ENCODE results near the gene KPNA6.

Gene KPNA6

DNA sequence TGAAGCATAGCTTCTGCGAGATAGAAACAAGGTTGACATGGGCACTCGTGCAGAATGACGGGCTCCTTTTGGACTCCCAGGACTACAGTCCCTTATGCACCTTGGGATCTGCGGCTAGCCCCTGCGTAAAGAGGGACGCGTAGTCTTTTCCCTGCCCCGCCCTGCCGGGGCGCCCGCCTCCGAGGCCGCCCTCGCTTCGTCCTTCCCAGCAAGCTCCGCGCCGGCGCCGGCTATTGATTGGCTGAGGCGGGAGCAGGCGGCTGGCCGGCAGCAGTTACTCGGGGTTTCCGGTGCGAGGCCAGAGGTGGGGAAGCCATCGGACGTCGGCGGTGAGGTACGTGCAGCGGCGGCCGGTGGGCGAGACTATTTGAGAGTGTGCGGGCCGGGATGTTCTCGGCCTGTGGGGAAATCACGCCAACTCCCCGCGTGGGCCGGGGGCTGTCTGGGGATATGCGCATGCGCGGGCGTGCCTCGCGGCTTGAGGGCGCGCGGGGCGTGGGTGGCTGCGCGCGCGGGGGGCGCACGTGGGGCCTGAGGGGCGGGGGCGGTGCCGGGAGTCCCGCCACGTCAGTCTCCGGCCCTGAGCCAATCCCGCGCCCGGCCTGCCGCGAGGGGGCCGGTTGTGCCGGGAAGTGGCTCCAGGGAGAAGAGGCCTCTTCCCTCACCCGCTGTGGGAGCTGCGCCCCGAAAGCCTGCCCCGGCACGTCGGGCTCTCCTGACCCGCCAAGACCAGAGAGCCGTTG is 71.8 kb downstream of the KPNA6 start, which contains the start of gene TXLNA:
Gene TXLNA (plus strand): TSS at position 233 of the 743 bp plus-strand sequence. CDS start 671 bp downstream, outside the sequence.
- Mint-ChIP-seq H3K9me3 (no peaks in the 10 kb centered on the region), H3K36me3 (peaks cover 12% of the 10 kb centered on the region), H3K4me3 (peak within 1 kb of the TSS; percentile 88), H3K27ac (peak within 1 kb of the TSS; percentile 97), H3K27me3 (no peaks in the 10 kb centered on the region), H3K4me1 (peaks cover 30% of the 10 kb centered on the region)
- ATAC-seq (ENCODE audit: low read depth): peak; percentile 89
- DNase-seq (ENCODE audit: low spot score in 2 of 2): peak; percentile 83 to 85

DNA sequence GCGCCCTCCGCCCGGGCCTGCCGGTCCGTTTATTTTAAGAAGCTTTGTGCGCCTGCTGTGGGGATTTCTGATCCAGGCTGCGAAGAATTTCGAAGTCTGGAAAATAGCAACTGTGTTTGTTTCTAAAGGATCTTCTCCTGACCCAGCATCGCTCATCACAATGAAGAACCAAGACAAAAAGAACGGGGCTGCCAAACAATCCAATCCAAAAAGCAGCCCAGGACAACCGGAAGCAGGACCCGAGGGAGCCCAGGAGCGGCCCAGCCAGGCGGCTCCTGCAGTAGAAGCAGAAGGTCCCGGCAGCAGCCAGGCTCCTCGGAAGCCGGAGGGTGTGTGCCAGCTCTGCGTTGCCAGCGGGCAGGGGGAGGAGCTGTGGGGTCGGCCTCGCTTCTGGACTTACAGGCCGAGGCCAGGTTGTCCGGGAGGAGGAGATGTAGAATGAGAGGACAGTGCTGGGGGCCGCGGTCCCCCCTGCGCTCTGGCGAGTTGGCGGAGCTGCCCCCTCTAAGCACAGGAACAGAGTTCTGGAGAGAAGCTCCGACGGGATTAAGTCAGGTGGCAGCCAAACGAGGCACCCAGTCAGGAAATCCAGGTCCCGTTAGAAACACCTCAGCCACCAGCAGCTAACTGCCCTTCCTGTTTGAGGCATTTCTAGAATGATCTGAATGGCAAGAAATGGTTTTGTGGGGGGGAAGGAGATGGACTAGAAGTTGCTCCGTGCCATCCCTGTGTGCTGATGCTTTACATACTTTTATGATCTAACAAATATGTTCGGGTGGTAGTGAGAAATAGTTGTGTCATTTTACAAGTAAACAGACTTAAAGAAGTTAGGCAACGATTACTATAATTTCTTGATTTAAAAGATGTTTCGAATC is 72.6 kb downstream of the KPNA6 start:
- DNase-seq (ENCODE audit: low spot score in 2 of 2) (no peak), ATAC-seq (ENCODE audit: low read depth) (no peak)
- Mint-ChIP-seq H3K4me1 (peaks cover 34% of the 10 kb centered on the region), H3K4me3 (peak overlapping the region; percentile 88), H3K9me3 (no peaks in the 10 kb centered on the region), H3K27me3 (no peaks in the 10 kb centered on the region), H3K27ac (peak overlapping the region; percentile 97), H3K36me3 (peaks cover 16% of the 10 kb centered on the region)

DNA sequence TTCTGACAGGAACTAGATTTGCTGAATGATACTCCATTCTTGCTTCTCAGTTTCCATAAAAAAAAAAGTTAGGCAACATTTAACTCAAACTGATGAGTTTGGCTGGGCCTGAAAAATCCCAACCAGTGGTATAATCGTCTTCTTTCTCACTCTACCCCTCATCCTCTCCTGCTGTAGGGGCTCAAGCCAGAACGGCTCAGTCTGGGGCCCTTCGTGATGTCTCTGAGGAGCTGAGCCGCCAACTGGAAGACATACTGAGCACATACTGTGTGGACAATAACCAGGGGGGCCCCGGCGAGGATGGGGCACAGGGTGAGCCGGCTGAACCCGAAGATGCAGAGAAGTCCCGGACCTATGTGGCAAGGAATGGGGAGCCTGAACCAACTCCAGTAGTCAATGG is 73.2 kb downstream of the KPNA6 start:
- H3K4me3 Mint-ChIP-seq: peak overlapping the region; percentile 88
- H3K36me3 Mint-ChIP-seq: peaks cover 18% of the 10 kb centered on the region
- H3K27me3 Mint-ChIP-seq: no peaks in the 10 kb centered on the region
- peaks cover 36% of the 10 kb centered on the region for H3K4me1 Mint-ChIP-seq
- ATAC-seq (ENCODE audit: low read depth) (no peak), DNase-seq (ENCODE audit: low spot score in 2 of 2) (no peak)
- H3K27ac Mint-ChIP-seq: peak overlapping the region; percentile 97
- no peaks in the 10 kb centered on the region for H3K9me3 Mint-ChIP-seq

DNA sequence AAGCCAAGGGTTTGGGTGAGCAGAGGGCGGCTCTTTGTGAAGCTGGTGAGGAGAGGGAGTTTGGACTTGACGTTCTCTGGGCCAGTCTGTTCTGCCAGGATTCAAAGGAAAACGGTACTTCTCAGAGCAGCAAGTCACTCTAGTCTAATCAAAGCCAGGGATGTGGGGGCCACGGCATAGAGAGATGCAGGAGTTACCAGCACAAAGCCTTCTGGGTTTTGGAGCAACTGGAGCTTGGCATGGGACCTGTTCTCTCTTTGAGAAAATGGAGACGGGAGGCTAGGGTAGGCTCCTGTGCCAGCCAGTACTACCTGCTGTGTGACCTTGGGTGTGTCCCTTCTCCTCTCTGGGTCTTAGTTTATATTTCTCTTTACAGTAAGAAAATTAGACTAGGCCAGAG is 73.7 kb downstream of the KPNA6 start:
- DNase-seq (ENCODE audit: low spot score in 2 of 2) (no peak), ATAC-seq (ENCODE audit: low read depth) (no peak)
- peak overlapping the region; percentile 88 for H3K4me3 Mint-ChIP-seq
- no peaks in the 10 kb centered on the region for H3K9me3 Mint-ChIP-seq
- H3K36me3 Mint-ChIP-seq: peaks cover 23% of the 10 kb centered on the region
- peak overlapping the region; percentile 35 for H3K27ac Mint-ChIP-seq
- peaks cover 41% of the 10 kb centered on the region for H3K4me1 Mint-ChIP-seq
- no peaks in the 10 kb centered on the region for H3K27me3 Mint-ChIP-seq

DNA sequence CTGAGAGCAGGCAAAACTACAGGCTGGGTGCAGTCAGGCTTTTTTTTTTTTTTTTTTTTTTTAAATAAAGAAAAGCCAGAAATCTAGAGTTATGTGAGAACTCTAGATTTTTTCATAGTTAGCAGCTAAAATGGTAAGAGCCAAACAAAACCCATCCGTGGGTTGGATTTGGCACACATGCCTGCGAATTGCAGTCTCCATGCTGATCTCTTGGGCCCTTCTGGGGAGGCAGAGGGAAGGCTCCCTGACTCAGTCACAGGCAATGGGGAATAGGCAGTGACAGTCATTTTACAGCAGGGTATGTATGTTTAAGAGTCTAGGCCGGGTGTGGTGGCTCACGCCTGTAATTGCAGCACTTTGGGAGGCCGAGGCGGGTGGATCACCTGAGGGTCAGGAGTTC is 74.2 kb downstream of the KPNA6 start:
- Mint-ChIP-seq H3K4me3 (no peak overlapping the region), H3K27ac (no peak overlapping the region), H3K27me3 (no peaks in the 10 kb centered on the region), H3K36me3 (peaks cover 24% of the 10 kb centered on the region), H3K4me1 (peaks cover 42% of the 10 kb centered on the region), H3K9me3 (no peaks in the 10 kb centered on the region)
- ATAC-seq (ENCODE audit: low read depth): no peak
- no peak for DNase-seq (ENCODE audit: low spot score in 2 of 2)

DNA sequence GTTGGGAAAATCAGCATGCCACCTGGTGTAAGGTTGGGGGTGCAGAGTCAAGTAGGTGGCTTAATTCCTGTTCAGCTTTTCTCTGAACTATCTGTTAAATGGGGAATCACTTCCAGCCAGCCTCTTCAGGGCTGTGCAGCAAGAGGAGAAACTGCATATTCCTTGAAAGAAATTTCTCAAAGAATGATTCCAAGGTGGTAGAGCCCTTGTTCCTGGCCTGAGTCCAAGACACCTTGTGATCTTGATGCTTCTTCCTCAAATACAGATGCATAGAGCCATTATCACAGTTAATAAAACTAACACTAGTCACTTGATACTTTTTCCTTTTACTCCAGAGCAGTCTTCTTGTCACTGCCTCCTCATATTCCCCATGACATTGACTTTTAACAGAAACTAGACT is 76.8 kb downstream of the KPNA6 start:
- Mint-ChIP-seq H3K9me3 (no peaks in the 10 kb centered on the region), H3K4me3 (no peak overlapping the region), H3K27me3 (no peaks in the 10 kb centered on the region), H3K36me3 (peaks cover 31% of the 10 kb centered on the region), H3K4me1 (peaks cover 42% of the 10 kb centered on the region), H3K27ac (no peak overlapping the region)
- DNase-seq (ENCODE audit: low spot score in 2 of 2) (no peak), ATAC-seq (ENCODE audit: low read depth) (no peak)

DNA sequence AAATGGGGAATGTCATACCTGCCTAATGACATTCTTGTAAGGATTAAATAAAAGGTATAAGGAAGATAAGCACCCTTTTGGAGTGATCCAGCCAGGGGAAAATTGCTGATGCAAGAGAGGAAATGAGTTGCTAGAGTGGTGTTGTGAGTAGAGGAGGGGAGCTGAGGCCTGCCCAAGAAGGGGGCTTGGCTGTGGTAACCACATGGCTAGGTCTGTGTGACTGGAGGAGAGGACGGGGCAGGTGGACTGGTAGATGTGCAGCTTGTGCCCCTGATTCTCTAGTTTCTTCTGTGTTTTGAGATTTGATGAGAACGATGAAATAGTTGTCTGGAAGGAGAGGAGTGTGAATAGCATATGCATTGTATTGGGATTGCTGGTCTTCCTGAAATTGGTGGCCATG is 78.2 kb downstream of the KPNA6 start:
- ATAC-seq (ENCODE audit: low read depth) (no peak), DNase-seq (ENCODE audit: low spot score in 2 of 2) (no peak)
- H3K4me3 Mint-ChIP-seq: no peak overlapping the region
- no peaks in the 10 kb centered on the region for H3K27me3 Mint-ChIP-seq
- H3K27ac Mint-ChIP-seq: no peak overlapping the region
- peaks cover 35% of the 10 kb centered on the region for H3K36me3 Mint-ChIP-seq
- H3K4me1 Mint-ChIP-seq: peaks cover 33% of the 10 kb centered on the region
- H3K9me3 Mint-ChIP-seq: no peaks in the 10 kb centered on the region

DNA sequence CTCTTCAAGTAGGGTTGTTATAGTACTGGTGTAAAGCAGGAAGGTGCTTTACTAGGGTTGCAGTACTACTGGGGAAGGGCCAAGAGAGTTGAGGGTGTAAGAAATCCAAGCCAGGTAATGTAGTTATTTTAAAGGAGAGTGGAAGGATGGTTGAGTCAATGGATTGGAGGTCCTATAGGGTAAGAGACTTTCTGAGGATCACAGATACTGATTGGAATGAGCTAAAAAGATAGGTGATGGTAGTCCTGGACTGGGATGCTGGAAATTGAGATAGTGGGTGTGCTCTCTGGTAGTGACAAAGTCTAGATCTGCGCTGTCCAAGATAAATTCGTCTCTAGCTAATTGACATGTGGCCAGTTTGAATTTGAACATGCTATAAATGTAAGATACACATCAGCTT is 78.6 kb downstream of the KPNA6 start:
- peaks cover 31% of the 10 kb centered on the region for H3K36me3 Mint-ChIP-seq
- H3K4me3 Mint-ChIP-seq: no peak overlapping the region
- no peaks in the 10 kb centered on the region for H3K27me3 Mint-ChIP-seq
- peaks cover 28% of the 10 kb centered on the region for H3K4me1 Mint-ChIP-seq
- no peak overlapping the region for H3K27ac Mint-ChIP-seq
- H3K9me3 Mint-ChIP-seq: no peaks in the 10 kb centered on the region
- DNase-seq (ENCODE audit: low spot score in 2 of 2) (no peak), ATAC-seq (ENCODE audit: low read depth) (no peak)

DNA sequence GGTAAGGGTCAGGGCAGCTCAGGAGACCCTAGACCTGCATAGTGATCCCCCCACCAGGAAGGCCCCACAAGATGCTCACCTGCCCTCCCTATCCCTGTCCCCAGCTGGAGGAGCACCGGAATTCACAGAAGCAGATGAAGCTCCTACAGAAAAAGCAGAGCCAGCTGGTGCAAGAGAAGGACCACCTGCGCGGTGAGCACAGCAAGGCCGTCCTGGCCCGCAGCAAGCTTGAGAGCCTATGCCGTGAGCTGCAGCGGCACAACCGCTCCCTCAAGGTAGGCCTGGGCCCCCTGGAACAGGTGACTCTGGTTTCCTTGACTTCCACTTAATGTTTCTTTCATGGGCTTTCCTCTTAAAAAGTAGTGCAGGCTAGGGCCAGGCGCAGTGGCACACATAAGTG is 80.0 kb downstream of the KPNA6 start:
- DNase-seq (ENCODE audit: low spot score in 2 of 2) (no peak), ATAC-seq (ENCODE audit: low read depth) (no peak)
- Mint-ChIP-seq H3K36me3 (peaks cover 38% of the 10 kb centered on the region), H3K27ac (no peak overlapping the region), H3K9me3 (no peaks in the 10 kb centered on the region), H3K4me1 (peaks cover 23% of the 10 kb centered on the region), H3K4me3 (no peak overlapping the region), H3K27me3 (no peaks in the 10 kb centered on the region)

DNA sequence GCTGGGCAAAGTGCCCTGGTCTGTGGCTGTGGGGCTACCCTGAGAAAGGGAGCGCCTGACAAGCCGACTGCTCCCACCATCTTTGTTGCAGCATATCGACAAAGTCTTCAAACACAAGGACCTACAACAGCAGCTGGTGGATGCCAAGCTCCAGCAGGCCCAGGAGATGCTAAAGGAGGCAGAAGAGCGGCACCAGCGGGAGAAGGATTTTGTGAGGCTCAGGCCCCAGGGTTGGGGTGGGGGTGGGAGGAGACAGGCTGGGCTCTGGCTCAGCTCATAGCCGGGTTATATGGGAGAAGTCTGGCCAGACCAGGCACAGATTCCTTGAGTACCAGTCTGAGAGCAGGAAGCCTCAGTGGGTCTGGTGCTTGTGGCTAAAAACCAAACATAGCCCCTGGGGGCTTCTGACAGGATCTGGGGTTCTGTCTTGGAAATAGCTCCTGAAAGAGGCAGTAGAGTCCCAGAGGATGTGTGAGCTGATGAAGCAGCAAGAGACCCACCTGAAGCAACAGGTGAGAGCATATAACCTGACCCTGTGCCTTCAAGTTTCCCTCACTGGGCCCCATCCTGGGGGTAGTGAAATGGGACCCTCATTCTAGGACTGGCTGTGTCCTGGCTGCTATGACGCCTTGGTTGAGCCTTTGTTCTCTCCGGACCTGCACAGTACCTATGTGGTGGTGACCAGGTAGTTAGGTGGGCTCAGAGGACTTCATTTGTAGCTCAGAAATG is 84.5 kb downstream of the KPNA6 start:
- ATAC-seq (ENCODE audit: low read depth) (no peak), DNase-seq (ENCODE audit: low spot score in 2 of 2) (no peak)
- H3K4me3 Mint-ChIP-seq: no peak overlapping the region
- no peaks in the 10 kb centered on the region for H3K27me3 Mint-ChIP-seq
- H3K27ac Mint-ChIP-seq: peak overlapping the region; percentile 45
- H3K9me3 Mint-ChIP-seq: no peaks in the 10 kb centered on the region
- H3K4me1 Mint-ChIP-seq: peaks cover 5% of the 10 kb centered on the region
- H3K36me3 Mint-ChIP-seq: peaks cover 37% of the 10 kb centered on the region

DNA sequence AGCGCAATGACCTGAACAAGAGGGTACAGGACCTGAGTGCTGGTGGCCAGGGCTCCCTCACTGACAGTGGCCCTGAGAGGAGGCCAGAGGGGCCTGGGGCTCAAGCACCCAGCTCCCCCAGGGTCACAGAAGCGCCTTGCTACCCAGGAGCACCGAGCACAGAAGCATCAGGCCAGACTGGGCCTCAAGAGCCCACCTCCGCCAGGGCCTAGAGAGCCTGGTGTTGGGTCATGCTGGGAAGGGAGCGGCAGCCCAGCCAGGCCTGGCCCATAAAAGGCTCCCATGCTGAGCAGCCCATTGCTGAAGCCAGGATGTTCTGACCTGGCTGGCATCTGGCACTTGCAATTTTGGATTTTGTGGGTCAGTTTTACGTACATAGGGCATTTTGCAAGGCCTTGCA is 87.1 kb downstream of the KPNA6 start:
- Mint-ChIP-seq H3K4me1 (peaks cover 3% of the 10 kb centered on the region), H3K9me3 (no peaks in the 10 kb centered on the region), H3K27me3 (no peaks in the 10 kb centered on the region), H3K36me3 (peaks cover 29% of the 10 kb centered on the region), H3K4me3 (no peak overlapping the region), H3K27ac (no peak overlapping the region)
- ATAC-seq (ENCODE audit: low read depth) (no peak), DNase-seq (ENCODE audit: low spot score in 2 of 2) (no peak)

DNA sequence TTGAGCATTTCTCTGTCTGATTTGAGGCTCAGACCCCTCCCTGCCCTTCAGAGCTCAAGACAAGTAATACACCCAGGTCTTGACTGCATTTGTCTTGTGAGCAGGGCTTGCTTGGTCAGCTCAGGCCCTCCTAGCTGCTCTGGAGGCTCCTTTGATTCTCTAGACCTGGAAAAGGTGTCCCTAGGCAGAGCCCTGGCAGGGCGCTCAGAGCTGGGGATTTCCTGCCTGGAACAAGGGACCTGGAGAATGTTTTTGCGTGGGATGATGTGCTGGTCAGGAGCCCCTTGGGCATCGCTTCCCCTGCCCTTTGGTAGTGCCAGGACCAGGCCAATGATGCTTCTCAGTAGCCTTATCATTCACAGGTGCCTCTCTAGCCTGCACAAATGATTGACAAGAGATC is 87.7 kb downstream of the KPNA6 start:
- Mint-ChIP-seq H3K36me3 (peaks cover 29% of the 10 kb centered on the region), H3K4me1 (peaks cover 8% of the 10 kb centered on the region), H3K27me3 (no peaks in the 10 kb centered on the region), H3K27ac (no peak overlapping the region), H3K9me3 (no peaks in the 10 kb centered on the region), H3K4me3 (no peak overlapping the region)
- ATAC-seq (ENCODE audit: low read depth) (no peak), DNase-seq (ENCODE audit: low spot score in 2 of 2) (no peak)

DNA sequence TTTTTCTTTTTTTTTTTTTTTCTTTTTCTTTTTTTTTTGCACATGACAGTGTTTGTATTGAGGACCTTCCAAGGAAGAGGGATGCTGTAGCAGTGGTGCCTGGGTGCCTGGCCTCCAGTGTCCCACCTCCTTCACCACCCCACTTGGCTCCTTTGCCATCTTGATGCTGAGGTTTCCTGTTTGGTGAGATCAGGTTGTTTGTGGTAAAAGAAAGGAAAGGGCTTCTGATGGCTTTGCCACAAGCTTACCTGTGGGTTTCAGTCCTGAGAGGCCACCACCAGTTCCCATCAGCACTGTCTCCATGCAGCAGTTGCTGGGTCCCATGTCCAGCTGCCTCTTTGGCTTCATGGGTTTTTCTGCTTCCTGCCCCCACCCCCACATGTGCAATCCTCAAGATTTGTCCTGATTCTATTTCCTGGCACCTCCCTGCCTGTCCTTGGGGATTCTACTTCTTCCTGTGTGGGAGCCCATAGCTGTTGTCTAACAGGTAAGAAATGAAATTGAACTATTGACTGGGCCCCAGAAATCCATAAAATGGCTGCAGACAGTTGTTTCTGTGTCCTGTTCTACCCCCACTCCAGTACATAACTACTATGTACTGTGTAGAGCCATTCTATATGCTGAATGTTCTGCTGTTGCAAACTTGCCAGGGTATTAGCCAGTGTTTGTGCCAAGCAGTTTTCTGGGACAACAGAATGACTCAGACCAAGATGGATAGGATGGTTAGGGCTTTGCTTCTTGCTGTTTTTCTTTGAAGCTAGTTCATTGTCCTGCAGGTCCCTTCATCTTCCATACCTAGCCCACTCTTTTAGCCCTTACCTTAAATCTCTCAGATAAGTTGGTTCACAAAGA is 88.3 kb downstream of the KPNA6 start:
- Mint-ChIP-seq H3K27ac (peak overlapping the region; percentile 45), H3K4me3 (no peak overlapping the region), H3K36me3 (peaks cover 29% of the 10 kb centered on the region), H3K27me3 (no peaks in the 10 kb centered on the region), H3K9me3 (no peaks in the 10 kb centered on the region), H3K4me1 (peaks cover 9% of the 10 kb centered on the region)
- DNase-seq (ENCODE audit: low spot score in 2 of 2) (no peak), ATAC-seq (ENCODE audit: low read depth) (no peak)
